Mesodermal cell (in vitro differentiated cells): ENCODE measurements around the gene C2CD2.

ENCODE experiments used
- H3K27ac ChIP-seq: 2 replicates; pipeline ENCODE4 v1.7.0; 2013; ENCODE audit warnings: mild to moderate bottlenecking, low read depth, low read length, moderate library complexity; ENCODE audit not compliant: severe bottlenecking
- H3K36me3 ChIP-seq: 2 replicates; pipeline ENCODE4 v1.7.1; 2013; ENCODE audit warnings: mild to moderate bottlenecking, low read length, moderate library complexity; ENCODE audit not compliant: control insufficient read depth, insufficient read depth
- H3K4me1 ChIP-seq: one replicate; pipeline ENCODE4 v1.7.1; 2013; ENCODE audit warnings: mild to moderate bottlenecking, low read length; ENCODE audit not compliant: insufficient read depth, control insufficient read depth, poor library complexity, severe bottlenecking
- H3K4me3 ChIP-seq: 2 replicates; pipeline ENCODE4 v1.7.0; 2013; ENCODE audit warnings: low read length, control low read depth, mild to moderate bottlenecking; ENCODE audit not compliant: insufficient read depth, poor library complexity, severe bottlenecking; ENCODE audit errors: extremely low read depth
- H3K9me3 ChIP-seq: 2 replicates; pipeline ENCODE4 v1.7.1; 2013; ENCODE audit warnings: mild to moderate bottlenecking, low read length, moderate library complexity; ENCODE audit not compliant: control insufficient read depth
- WGBS, 2 experiments: methylation state at CpG; one replicate each; pipeline ENCODE4 v1.1.5; 2013; ENCODE audit warnings: missing lambda C conversion rate in 2 of 2; ENCODE audit not compliant: insufficient coverage in 2 of 2; 5-methylcytosine and 5-hydroxymethylcytosine counted together

The C2CD2 gene

DNA sequence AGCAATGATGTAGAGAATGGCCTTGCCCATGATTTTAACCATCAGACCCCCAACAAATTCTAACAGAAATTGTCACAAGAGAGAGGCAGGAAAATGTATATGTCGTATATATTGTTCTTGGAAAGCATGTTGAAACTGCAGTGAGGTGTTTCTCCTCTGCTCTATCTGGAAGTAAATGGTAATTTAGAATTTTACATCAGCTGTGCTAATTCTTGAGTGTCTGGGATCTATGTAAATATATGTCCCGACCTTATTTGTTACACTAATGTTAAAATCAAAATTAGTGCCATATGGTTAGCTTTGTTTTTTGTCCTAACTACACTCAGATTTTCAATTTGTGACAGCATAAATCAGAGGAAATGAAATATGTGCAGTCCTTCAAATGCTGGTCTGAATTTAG lies 35.9 kb upstream of the C2CD2 start:
- Histone ChIP-seq H3K36me3 (peaks cover 35% of the 10 kb centered on the region), H3K9me3 (no peaks in the 10 kb centered on the region), H3K4me3 (no peak overlapping the region), H3K27ac (no peak overlapping the region), H3K4me1 (no peaks in the 10 kb centered on the region)
- WGBS, 2 experiments = 83 to 100% methylated on average over 1 of the region's 2 CpGs

GRCh38 chr21:41987310-41987709 lies 33.5 kb upstream of the C2CD2 start:
- no peaks in the 10 kb centered on the region for H3K9me3 ChIP-seq
- H3K4me3 ChIP-seq = no peak overlapping the region
- peaks cover 16% of the 10 kb centered on the region for H3K36me3 ChIP-seq
- H3K27ac ChIP-seq = no peak overlapping the region
- whole genome bisulfite sequencing, 2 experiments = 100% methylated on average over 1 of the region's 3 CpGs; no CpG with 5 or more reads in 1 of the 2 experiments
- H3K4me1 ChIP-seq = no peaks in the 10 kb centered on the region

DNA sequence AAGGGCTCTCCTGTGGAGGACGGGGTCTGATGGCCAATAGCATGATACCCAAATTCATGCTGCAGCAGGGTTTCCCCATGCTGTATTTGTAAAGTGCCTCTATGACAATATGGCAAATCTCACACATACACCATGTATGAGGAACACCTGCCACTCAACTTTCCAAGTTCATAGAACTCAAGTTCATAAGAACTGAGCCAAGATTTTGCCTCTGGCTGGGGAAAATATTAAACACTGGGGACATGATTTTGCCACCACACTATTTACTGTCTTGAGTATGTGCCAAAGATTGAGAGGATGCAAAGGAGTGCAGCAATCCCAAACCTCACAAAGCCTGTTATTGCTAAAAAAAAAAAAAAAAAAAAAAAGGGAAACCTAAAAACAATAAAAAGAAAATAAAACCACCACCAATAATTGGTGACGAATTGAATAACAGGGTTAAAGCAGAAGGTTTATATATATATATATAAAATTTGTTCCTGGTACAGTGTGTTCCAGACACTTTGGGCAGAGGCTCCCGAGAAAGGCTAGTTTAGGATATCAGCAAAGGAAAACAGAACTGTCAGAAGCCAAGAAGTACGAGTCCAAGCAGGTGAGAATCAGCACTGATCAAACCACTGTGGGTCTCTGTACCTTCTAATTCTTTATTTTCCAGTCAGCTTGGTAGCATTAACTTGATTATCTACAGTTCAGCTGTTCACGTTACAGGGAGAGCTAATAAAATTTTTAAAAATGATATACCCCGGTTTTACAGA lies 32.0 kb upstream of the C2CD2 start:
- WGBS, 2 experiments = 88 to 93% methylated on average over 3 of the region's 6 CpGs
- Histone ChIP-seq H3K9me3 (no peaks in the 10 kb centered on the region), H3K36me3 (peaks cover 2% of the 10 kb centered on the region), H3K27ac (no peak overlapping the region), H3K4me3 (no peak overlapping the region), H3K4me1 (no peaks in the 10 kb centered on the region)

- Histone ChIP-seq H3K4me1 (no peaks in the 10 kb centered on the region), H3K9me3 (peaks cover 5% of the 10 kb centered on the region), H3K36me3 (no peaks in the 10 kb centered on the region), H3K4me3 (no peak overlapping the region), H3K27ac (no peak overlapping the region)
- WGBS, 2 experiments = no CpG with 5 or more reads among the region's 1 CpG
Measured at GRCh38 chr21:41983229-41983628, 29.4 kb upstream of the C2CD2 start.

DNA sequence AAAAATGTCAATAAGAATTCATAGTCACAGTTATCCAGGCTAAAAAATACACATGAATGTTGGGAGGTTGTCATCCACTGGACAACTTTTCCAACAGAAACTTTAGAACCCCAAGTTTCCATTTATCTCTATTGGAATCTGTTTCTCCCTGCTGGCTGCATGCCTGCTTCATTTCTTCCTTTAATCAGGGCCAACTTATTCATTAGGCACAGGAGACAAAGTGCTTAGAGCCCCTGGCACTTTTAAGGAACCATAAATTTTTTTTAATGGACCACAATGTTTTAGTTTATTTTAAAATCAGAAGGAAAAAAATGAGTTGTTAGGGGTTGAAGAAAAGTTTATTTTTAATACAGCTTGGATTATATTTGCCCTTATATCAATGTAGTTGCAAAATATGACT lies 26.7 kb upstream of the C2CD2 start:
- Histone ChIP-seq H3K36me3 (no peaks in the 10 kb centered on the region), H3K4me3 (no peak overlapping the region), H3K27ac (no peak overlapping the region), H3K9me3 (peaks cover 5% of the 10 kb centered on the region), H3K4me1 (no peaks in the 10 kb centered on the region)

GRCh38 chr21:41979751-41980369 lies 26.0 kb upstream of the C2CD2 start:
- H3K9me3 ChIP-seq = peaks cover 5% of the 10 kb centered on the region
- no peaks in the 10 kb centered on the region for H3K4me1 ChIP-seq
- H3K36me3 ChIP-seq = no peaks in the 10 kb centered on the region
- H3K4me3 ChIP-seq = no peak overlapping the region
- WGBS, 2 experiments = 91 to 96% methylated on average over 5 to 7 of the region's 7 CpGs
- H3K27ac ChIP-seq = no peak overlapping the region

DNA sequence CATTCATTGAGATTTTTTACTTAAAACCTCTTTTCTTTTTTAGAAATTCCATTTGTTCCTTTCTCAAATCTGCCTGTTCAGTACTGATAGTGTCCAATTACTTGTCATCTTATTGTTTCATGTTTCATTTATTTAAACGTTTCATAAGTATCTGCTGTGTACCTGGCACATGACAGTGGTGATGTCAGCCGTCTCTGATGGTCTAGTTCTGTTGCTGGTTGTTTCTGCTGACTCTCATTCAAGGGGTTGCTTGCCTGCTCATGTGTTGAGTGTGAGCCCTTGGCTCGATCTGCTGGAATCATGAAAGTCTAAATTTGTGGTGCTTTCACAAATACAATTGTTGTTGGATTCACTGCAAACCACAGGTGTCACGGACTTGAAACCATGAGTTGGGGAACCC lies 25.5 kb upstream of the C2CD2 start:
- H3K9me3 ChIP-seq = peaks cover 5% of the 10 kb centered on the region
- WGBS, 2 experiments = 40 to 81% methylated on average over 2 of the region's 4 CpGs

DNA sequence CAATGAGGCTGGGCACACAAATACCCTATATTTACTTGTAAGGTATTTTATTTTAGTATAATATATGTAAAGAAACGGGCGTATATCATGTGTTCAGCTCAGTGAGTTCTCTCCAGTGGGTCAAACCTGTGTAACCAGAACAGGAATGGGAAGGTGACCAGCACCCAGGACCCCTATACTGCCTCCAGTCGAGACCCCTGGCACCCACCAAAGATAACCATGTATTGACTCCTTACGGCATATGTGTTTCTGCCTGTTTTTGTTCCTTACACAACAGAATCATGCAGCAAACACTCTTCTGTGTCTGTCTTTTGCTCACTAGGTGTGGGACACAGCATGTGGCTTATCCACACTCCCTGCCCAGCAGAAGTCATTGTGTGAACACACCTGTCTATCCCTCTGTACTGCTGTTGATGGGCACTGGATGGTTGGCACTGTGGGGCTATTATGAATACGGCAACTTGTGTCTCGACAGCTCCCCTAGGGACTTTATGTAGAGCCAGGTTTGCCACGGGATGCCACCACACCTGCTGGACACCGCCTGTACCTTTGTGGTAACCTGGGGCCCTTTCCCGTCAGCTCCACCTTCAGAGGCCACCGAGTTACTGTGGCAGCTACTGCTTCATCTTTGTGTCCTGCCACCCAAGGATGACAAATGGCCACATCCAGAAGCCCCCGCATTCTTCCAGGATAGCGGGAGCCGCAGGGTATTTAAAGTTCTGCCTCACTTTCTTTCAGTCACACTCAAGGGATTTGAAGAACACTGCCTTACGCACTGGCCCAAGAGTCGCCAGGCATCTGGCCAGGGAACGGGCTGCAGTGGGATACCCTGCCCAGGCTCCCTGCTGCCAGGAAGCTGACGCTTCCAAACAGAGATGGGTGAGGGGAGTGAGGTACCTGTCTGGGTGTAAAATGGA lies 23.5 kb upstream of the C2CD2 start:
- Histone ChIP-seq H3K4me3 (no peak overlapping the region), H3K9me3 (peaks cover 5% of the 10 kb centered on the region), H3K36me3 (no peaks in the 10 kb centered on the region), H3K4me1 (peaks cover 3% of the 10 kb centered on the region), H3K27ac (no peak overlapping the region)
- WGBS, 2 experiments = 81 to 89% methylated on average over 11 to 13 of the region's 17 CpGs

More for the DNA sequence above, 25.5 kb upstream of the C2CD2 start:
- H3K27ac ChIP-seq = no peak overlapping the region
- H3K4me1 ChIP-seq = no peaks in the 10 kb centered on the region
- no peak overlapping the region for H3K4me3 ChIP-seq
- no peaks in the 10 kb centered on the region for H3K36me3 ChIP-seq

GRCh38 chr21:41976611-41977010 lies 22.8 kb upstream of the C2CD2 start:
- 81 to 90% methylated on average over 5 to 7 of the region's 8 CpGs for WGBS, 2 experiments
- no peak overlapping the region for H3K27ac ChIP-seq
- H3K4me1 ChIP-seq = peaks cover 3% of the 10 kb centered on the region

DNA sequence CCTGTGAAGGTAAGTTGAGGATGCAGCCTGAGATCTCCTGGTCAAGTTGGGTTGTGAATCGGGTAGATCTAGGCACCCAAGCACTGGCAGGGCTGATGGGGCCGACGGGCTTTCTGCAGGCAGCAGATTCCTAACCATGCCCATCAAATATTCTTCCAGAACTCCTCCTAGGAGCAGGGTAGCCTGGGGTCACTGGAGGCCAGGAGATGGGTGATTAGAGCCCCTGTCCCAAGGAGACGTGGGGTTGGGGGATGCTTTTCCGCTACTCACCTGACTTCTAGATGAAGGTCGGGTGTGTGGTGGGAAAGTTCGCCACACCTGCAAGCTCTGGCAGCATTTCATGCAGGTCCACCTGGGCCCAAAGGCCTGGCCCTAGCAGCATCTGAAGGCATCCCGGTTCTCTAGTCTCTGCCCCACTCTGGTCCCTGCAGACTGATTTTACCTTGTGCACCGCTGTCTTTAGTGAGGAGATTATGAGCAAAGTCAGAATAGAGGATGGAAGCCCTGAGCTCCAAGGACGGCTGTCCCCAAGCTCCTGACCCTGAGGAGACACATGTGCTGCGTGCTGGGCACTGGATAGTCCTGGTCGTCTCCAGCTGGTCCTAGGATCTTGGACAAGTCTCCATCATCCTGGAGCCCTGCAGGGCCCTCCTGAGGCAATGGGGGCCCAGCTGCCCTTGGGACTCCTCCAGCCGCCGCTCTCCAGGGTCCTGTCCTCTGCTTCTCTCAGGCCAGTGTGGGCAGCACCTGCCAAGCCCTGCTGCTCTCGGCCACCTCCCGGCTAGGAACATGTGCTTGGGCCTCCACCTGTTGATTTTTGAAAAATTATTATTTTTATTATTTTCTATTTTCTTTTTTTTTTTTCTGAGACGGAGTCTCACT lies 21.8 kb upstream of the C2CD2 start:
- WGBS, 2 experiments = 90 to 94% methylated on average over 12 to 15 of the region's 17 CpGs
- Histone ChIP-seq H3K36me3 (no peaks in the 10 kb centered on the region), H3K27ac (no peak overlapping the region)

More at GRCh38 chr21:41976611-41977010, 22.8 kb upstream of the C2CD2 start:
- Histone ChIP-seq H3K9me3 (peaks cover 5% of the 10 kb centered on the region), H3K4me3 (no peak overlapping the region), H3K36me3 (no peaks in the 10 kb centered on the region)

More for the DNA sequence above, 21.8 kb upstream of the C2CD2 start:
- Histone ChIP-seq H3K4me1 (peaks cover 3% of the 10 kb centered on the region), H3K4me3 (no peak overlapping the region), H3K9me3 (peaks cover 5% of the 10 kb centered on the region)
